ENCODE data around the gene CAPN5. TPM values are rescaled to one million over a fixed set of nuclear protein-coding genes. Genes with fewer than 3 reads are reported as not detected.
A peak's percentile ranks its signal among the peaks of the same experiment; 100 is the strongest.

Gene CAPN5
- polyA plus RNA-seq, 3 donors: 0.28 to 0.83 (median 0.62) TPM

GRCh38 chr11:77087723-77088225 lies 21.0 kb downstream of the CAPN5 start:
- no peaks in the 10 kb centered on the region for H3K36me3 Mint-ChIP-seq
- no peak for DNase-seq
- H3K9me3 ChIP-seq (replicated peaks in 1 of 2; ENCODE audit: control insufficient read depth in 1 of 2, insufficient read depth in 1 of 2, low read length in 2 of 2): no peaks in the 10 kb centered on the region
- no peak overlapping the region for H3K27ac Mint-ChIP-seq
- no peak overlapping the region for H2AFZ ChIP-seq (ENCODE audit: insufficient read depth, low read depth, low read length, poor library complexity, severe bottlenecking)
- no peak for TF ChIP-seq CTCF (IDR thresholded peaks at IDR 0.05)
- H3K9me3 Mint-ChIP-seq: no peaks in the 10 kb centered on the region
- peaks cover 8% of the 10 kb centered on the region for H3K4me1 Mint-ChIP-seq
- H3K9ac ChIP-seq (ENCODE audit: insufficient read depth, low read length, poor library complexity, severe bottlenecking): no peak overlapping the region
- H3K4me1 ChIP-seq (ENCODE audit: control insufficient read depth in 1 of 2, insufficient read depth in 2 of 2, low read length in 2 of 2): peaks cover 5 to 7% of the 10 kb centered on the region in 2 donors
- WGBS (ENCODE audit: insufficient coverage): 92% methylated on average over 5 of the region's 9 CpGs
- intact Hi-C loops (cut with micrococcal nuclease): loop anchor here in 1 of 2 donors (10.0 kb wide), 1 partner anchor 363 kb away; no protein-coding TSS in a partner anchor
- H3K4me3 ChIP-seq (replicated peaks in 1 of 3; ENCODE audit: low read depth in 2 of 3, low read length in 3 of 3): no peak overlapping the region
- no peaks in the 10 kb centered on the region for H3K79me2 ChIP-seq (ENCODE audit: insufficient read depth, low read length)
- peaks cover 0 to 5% (median 0%) of the 10 kb centered on the region in 3 donors for H3K27me3 Mint-ChIP-seq (ENCODE audit: low read depth in 3 of 3)
- no peak overlapping the region for H3K4me2 ChIP-seq (replicated peaks; ENCODE audit: extremely low read depth, low read length, poor library complexity, severe bottlenecking)
- H3K4me3 Mint-ChIP-seq: no peak overlapping the region
- H4K20me1 ChIP-seq (ENCODE audit: insufficient read depth, low read length): no peaks in the 10 kb centered on the region
- H3K27me3 ChIP-seq (ENCODE audit: control insufficient read depth in 2 of 2, insufficient read depth in 2 of 2, low read length in 2 of 2): no peaks in the 10 kb centered on the region
- H3K27ac ChIP-seq (ENCODE audit: low read depth in 1 of 2, low read length in 2 of 2): no peak overlapping the region
- H3K36me3 ChIP-seq (replicated peaks in 1 of 2; ENCODE audit: control insufficient read depth in 1 of 2, insufficient read depth in 2 of 2, low read length in 2 of 2): no peaks in the 10 kb centered on the region

- H3K4me3 ChIP-seq (replicated peaks in 1 of 3; ENCODE audit: low read depth in 2 of 3, low read length in 3 of 3): no peak overlapping the region
- no peak for DNase-seq
- Mint-ChIP-seq H3K27me3 (ENCODE audit: low read depth in 3 of 3) (peaks cover 0 to 5% (median 0%) of the 10 kb centered on the region in 3 donors), H3K36me3 (no peaks in the 10 kb centered on the region), H3K4me1 (peaks cover 2% of the 10 kb centered on the region), H3K9me3 (no peaks in the 10 kb centered on the region), H3K27ac (peak overlapping the region in 1 of 7 donors; percentile 46), H3K4me3 (no peak overlapping the region)
- H2AFZ ChIP-seq (ENCODE audit: insufficient read depth, low read depth, low read length, poor library complexity, severe bottlenecking): no peak overlapping the region
- no peaks in the 10 kb centered on the region for H3K9me3 ChIP-seq (replicated peaks in 1 of 2; ENCODE audit: control insufficient read depth in 1 of 2, insufficient read depth in 1 of 2, low read length in 2 of 2)
- intact Hi-C loops (cut with micrococcal nuclease): loop anchor here in 1 of 2 donors (10.0 kb wide), 1 partner anchor 364 kb away; no protein-coding TSS in a partner anchor
- no peaks in the 10 kb centered on the region for H3K27me3 ChIP-seq (ENCODE audit: control insufficient read depth in 2 of 2, insufficient read depth in 2 of 2, low read length in 2 of 2)
- H4K20me1 ChIP-seq (ENCODE audit: insufficient read depth, low read length): no peaks in the 10 kb centered on the region
- no peak overlapping the region for H3K27ac ChIP-seq (ENCODE audit: low read depth in 1 of 2, low read length in 2 of 2)
- no peak for TF ChIP-seq CTCF (IDR thresholded peaks at IDR 0.05)
- no peaks in the 10 kb centered on the region for H3K79me2 ChIP-seq (ENCODE audit: insufficient read depth, low read length)
- no peaks in the 10 kb centered on the region for H3K36me3 ChIP-seq (replicated peaks in 1 of 2; ENCODE audit: control insufficient read depth in 1 of 2, insufficient read depth in 2 of 2, low read length in 2 of 2)
- H3K9ac ChIP-seq (ENCODE audit: insufficient read depth, low read length, poor library complexity, severe bottlenecking): no peak overlapping the region
- WGBS (ENCODE audit: insufficient coverage): 100% methylated on average over 5 of the region's 11 CpGs
- H3K4me1 ChIP-seq (ENCODE audit: control insufficient read depth in 1 of 2, insufficient read depth in 2 of 2, low read length in 2 of 2): peaks cover 0 to under 1% of the 10 kb centered on the region in 2 donors
- H3K4me2 ChIP-seq (replicated peaks; ENCODE audit: extremely low read depth, low read length, poor library complexity, severe bottlenecking): no peak overlapping the region
Measured at GRCh38 chr11:77088236-77089003, 21.6 kb downstream of the CAPN5 start.
